DMS53 (cell line): ENCODE measurements around the gene TFR2.

ENCODE experiments used
- DNase-seq: peaks from one replicate; lab custom pipeline; 2025; lab: John Stamatoyannopoulos, UW

Gene TFR2

DNA sequence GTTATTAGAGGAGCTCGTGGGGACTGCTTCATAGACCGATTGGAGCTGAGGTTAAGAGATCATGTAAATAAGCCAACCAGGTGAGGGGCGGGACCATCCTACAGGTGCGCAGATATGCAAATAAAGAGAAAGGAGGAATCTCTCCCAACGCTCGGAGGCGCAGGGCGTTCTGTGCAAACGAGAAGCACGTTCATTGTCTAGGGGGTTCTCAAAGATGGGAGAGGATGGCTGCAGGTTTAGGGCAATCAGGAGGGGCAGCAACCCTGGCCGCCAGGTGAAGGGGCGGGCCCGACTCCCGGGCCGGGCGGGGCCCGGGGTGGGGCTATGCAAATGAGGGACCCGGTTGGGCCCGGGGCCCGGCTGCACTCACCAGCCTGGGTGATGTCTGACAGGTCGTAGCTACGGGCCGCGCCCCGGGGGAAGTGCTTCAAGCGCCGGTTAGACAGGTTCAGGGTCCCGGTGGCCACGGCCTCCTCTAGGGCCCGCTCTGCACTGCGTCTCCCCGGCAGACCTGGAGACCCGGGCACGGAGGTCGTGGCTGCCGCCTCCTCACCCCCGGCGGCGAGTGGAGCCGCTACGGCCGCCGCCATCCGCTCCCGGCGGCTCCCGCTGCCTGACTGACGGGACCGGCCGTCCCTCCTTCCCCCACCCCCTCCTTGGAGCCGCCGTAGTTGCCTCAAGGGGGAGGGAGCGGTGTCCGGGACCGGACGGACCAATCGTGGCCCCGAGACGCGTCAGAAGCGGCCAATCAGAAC, 55.7 kb downstream of the TFR2 start, which contains the start of gene LRCH4:
Gene LRCH4 (minus strand): TSS at position 619 of the 755 bp plus-strand sequence. CDS start 29 bp downstream, at position 590.
- peak; percentile 94 for DNase-seq

DNA sequence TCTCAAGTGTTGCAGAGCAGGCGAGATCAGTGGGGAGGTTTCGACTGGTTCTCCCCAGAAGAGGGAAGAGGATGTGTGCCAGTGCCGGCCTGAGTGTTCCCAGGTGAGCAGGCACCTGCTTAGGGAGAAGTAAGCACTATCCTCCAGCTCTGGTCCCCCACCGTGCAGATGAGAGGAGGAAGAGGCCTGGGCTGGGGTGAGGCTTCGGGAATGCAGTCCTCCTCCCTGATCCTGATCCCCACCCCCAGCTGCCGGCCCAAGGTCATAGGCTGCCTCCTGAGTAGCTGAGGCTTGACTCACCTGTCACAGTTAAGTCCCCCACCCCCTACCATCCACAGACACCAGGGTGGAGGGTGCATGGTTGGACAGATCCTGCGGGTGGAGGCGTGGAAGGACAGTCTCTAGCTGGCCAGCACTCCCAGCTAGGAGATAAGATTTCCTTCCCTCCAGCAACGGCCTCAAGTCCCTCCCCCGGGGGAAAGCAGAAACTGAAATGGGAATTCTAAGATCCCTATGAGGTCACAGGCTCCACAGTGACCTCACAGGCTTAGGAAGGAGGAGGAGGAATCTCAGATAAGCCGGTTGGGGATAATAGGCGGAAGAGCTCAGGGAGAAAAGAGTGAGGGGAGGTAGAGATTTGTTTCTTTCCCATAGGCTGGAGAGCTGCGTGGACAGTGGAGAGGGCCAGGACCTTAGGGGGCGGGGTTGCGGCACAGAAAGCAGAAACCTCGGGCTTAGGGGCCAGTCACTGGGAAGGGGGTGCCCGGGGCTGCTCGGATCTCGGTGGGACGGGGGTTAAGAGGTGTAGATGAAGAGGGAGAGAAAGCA, 56.5 kb downstream of the TFR2 start:
- peak; percentile 84 for DNase-seq

DNA sequence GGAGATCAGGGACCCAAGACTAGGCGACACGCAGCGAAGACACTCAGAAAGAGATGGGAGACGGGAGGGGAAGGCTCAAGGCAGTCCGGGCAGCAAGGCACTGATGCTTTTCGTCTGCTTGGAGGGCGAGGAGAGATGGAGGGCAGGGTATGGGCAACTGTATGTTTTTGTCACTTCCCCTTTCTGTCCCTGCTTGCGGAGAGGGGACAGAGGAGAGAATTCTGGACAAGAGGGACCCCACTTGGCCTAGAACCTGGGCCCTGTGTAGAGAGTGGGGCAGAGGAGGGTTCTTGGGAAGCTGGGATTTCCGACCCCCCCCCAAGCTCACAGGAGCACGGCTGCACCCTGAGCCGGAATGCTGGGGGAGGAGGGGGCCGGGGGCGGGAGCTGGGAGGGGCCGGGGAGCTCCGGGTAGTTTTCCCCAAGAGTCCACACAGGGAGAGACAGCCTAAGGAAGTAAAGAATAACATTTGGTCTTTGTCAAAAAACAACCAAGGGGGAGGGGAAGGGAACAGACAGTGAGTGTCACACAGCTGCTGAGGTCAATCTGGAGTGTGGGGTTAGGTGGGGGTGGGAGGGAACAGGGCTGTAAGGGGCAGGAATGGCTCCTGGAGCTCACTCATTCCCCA, 57.2 kb downstream of the TFR2 start:
- no peak for DNase-seq

DNA sequence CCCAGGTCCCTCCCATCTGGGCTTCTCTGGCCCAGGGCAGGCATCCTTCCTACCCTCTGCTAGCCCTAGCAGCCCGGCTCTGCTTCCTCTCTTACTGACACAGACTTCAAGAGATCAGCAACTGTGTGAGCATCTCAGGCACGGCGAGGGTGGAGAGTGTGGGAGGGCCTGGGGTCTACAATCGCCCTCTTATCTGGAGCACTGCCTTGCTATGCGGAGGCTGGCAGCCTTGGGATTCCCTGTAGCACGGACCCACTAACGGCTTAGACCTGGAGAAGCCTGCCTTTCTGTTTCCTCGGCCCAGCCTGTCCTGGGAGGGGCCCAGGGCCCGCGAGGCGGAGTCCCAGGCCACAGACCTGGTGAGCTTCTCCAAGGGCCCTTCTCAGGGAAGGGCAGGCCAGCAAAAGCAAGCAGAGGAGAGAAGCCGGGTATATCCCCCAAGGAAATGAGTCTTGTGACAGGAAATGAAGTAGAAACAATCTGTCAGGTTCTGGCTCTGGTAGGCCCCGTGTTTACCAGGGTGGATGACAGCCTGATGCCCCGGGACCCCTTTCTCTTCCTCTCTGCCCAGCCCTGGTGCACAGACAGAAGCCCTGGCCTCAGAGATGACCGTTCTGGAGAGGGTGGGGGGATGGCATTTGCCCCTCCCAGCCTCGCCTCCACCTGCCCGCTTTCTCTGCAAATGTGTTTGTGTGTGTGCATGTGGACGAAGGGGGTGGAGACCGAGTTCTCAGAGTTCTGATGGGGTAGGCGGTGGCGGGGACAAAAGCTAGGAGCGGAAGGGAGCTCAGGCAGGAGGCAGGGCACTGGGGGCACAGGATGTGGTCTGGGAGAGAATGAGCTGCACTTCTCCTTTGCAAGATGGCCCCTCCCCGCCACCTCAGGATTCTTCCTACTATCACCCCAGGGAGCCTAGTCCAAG, 58.0 kb downstream of the TFR2 start:
- no peak for DNase-seq

DNA sequence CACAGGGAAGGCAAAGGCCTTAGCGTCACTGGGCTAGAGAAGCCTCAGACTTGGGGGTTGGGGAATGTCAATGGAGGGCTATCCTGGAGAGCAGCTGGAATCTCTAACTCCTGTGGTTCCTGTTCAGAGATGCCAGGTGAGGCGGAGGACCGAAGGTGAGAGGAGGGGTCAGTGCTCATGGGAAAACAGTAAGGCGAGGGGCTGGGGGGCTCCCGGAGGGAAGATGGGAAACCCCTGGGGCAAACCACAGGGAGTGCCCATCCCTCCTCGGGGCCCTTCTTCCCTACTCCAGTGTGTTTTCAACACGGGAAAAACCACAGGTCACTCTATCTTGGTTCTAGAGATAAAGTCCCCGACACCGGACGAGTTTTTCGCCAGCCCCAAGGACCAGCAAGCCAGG, 58.7 kb downstream of the TFR2 start:
- no peak for DNase-seq

DNA sequence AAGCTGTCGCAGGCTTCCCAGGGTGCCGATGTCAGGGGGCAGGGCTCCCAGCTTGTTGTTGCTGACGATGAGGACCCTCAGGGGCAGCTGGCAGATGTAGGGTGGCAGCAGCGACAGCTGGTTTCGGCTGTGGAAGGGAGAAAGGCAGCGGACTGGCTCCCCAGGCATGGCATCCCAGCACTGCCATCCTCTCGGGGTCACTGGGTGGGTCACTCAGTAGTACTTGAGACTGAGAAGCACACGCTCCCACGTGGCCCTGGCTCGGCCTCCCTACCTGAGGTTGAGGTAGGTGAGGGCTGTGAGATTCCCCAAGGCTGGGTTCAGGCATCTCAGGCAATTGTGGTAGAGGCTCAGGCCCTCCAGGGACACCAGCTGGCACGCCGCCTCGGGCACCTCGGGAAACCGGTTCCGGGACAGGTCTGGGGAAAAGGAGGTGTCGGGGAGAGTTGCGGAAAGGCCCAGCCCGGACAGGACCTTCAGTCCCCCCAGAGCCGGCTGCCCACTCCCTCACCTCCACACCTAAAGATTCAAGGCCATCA, 59.2 kb downstream of the TFR2 start:
- no peak for DNase-seq

DNA sequence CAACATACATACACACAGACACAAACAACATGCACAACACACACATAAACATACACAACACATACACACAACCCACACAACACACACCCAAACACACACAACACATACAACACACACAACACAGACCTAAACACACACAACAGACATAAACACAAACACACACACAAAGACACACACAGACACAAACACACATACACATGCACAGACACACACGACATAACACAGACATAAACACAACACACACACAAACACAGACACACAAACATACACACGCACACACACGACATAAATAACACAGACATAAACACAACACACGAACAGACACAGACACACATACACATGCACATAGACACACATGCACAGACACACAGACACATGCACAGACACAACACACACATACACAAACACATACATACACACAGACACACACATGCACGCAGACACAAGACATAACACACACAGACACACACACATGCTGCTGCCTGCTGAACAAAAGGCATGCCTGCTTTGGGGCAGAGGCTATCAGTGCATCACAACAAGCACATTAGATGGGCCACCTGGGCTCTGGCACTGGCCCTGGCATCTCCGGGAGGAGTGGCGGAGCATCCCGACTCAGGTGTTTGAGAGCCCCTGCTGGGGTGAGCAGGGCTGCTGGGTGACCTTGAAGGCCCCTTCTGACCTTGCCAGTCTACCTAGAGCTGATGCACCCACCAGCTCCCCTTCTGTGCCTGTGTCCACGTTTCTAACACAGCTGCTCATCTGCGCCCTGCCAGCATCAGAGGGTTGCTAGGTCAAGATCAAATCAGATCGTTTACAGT, 60.7 kb downstream of the TFR2 start:
- DNase-seq, result no peak

DNA sequence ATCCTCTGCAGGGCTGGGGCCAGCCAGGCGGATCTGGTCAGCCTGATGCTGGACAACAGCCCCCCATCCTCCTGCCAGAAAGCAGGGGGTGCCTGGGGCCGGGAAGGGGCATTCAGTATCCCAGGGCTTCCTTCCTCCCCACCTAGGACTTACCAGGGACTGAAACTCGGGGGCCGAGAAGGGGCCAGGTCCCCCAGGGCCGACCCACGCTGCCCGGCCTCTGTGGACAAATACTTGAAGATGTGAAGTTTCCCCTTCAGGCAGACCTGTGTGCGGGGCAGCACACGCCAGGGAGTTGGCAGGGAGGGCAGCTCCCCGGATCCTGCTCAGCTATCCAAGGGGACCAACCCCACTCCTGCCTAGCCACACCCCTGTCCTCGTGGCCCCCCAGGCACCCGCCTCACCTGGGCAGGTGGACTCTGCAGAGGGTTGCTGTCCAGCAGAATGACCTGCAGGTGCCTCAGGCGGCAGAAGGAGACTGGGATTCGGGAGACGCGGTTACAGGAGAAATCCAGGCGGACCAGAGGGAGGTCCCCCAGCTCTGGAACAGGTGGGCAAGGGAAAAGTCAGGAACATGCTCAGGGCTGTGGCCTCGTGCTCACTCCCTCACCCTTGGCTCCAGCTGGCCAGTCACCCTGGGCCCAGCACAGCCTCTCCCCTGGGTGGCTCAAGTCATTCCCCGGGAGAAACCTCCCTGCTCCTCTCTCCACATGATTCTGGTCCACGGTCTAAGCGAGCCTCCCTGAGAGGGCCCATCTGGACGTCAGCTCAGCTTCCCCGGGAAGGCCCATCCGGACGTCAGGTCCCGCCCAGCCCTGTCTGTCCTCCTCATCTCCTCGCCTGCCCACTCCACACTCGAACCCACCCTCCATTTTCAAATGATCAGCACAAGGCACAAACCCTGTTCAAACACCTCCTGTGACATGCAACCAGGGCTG, 62.8 kb downstream of the TFR2 start:
- DNase-seq, result no peak

DNA sequence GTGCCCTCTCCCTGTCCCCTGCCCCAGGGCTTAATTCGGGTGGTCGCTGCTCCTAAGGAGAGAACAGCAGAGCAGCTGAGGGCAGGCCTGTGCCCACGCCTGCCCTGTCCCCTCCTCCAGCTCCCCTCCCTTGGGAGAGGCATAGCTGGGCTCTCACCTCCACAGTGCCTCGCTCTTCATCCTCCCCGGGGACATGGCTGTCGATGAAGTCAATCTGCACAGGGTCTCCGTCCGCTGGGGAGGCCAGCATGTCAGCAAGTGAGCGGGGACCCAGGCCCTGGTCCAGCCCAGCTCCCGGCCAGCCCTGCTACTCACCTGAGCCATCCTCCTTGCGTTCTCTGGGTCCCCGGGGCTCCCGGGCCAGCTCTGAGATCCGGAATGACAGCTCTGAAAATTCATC, 63.8 kb downstream of the TFR2 start:
- no peak for DNase-seq

DNA sequence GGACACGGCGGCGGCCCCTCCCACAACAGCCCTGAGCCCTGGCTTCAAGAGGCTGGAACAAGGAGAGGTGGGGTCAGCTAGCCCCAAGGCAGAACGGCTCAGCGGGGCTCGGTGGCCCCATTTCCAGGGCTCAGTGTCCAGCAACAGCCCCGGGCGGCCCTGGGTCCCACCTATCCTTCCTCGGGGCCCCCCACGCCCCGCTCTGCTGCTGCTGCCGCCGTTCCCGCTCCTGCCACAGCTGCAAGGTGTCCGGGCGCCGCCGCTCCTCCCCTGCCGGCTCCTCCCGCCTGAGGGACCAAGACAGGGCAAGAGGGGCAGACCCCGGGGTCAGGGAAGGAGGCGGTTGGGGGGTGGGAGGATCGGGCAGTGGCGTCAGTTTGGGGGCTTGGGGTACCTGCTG, 64.2 kb downstream of the TFR2 start:
- DNase-seq, result no peak

DNA sequence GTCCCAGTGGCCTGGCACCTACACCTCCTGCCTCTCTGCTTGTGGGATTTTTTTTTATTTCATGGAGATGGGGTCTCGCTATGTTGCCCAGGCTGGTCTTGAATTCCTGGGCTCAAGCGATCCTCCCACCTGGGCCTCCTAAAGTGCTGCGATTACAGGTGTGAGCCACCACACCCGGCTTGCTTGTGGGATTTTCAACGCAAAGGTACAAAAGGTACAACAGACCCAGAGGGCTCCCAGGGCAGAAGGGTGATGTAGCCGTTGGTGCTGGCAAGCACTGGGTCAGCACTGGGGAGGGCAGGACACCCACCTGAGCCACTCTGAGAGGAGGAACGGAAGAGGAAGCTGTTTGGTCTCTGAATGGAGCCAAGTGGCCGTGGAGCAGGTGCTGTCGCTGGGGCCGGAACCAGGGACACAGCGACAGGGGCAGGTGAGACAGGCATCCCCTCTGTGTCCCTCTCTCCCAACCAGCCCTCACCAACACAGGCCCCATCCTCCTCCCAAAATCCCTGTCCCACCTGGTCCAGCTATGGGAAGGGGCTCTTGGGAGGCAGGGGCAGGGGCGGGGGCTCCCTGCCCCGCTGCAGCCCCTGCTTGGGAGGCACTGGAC, 64.9 kb downstream of the TFR2 start:
- DNase-seq, result no peak

DNA sequence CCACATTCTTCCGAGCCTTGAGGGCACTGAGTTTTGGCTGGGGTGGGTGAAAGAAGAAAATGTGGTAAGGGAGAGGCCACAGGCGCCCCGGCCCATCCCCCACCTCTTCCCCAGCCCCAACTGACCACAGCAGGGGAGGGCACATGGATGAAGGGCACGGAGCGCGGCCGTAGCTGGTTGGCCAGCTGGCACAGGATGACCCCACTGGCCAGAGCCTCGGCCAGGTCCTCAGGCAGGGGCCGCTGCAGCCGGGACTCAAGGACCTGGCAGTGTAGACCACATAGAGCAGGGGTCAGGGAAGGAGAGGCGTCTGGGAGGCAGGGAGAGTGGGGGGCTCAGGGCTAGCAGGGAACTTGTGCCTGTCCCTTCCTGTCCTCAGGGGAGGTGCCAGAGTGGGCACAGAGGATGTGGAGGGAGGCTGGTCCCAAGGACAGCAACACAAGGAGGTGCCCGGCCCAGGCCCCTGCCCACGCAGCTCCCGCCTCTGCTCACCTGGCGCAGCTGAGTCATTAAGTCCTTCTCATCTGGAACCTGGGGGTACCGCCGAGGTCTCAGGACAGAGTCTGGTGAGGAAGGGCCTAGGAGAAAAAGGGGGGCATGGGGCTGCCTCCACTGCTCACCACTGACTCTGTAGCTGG, 65.5 kb downstream of the TFR2 start:
- DNase-seq, result no peak

DNA sequence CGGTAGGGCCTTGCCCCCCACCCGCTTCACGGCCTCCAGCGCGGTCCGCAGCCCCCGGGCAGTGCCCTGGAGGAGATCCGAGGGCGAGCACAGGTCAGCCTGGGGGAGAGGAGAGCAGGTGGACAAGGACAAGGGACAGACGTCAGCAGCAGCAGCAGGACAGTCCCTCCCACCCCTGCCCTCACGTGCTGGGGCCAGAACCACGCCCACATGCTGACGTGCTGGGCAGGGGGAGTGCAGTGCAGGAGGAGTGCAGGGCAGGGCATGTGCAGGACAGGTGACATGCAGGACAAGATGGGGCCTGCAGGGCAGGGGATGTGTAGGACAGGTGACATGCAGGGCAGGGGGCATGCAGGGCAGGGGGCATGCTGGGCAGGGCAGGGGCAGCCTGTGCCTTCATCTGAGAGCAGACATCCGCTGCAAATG, 66.1 kb downstream of the TFR2 start:
- peak; percentile 83 for DNase-seq

DNA sequence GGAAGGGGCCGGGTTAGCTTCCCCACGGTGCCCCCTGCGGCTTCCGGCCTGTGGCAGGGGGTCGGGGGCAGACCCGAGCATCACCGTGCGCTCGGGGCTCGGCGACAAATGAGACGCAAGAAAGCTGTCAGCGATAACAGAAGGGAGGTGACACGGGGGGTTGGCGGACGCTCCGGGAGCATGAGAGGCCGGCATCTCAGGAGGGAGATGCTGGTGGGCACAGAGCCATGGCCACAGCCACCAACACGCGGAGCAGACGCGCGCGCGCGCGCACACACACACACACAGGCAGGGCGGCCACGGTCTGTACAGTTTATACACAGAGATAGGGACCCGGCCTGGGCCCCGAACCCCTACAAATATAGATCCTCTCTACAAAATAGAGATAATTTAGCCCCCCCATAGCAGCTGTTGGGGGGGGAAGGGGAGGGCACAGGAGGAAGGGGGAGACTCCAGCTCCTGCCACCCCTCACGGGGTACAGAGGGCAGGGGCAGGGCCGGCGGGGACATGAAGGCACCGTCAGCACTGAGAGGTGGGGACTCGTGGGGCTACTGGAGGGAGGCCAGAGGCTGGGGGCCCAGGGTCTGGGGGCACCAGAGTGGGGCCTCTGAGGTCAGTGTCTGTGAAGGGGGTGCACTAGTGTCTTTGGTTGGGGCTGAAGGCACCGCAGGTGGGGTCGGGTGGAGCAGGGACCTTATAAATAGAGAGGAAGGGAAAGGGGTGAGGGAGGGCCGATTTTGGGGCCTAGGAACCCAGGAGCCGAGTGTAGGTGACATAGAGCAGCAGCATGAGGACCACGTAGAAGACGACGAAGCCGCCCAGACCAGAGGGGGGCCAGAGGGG, 66.8 kb downstream of the TFR2 start:
- DNase-seq, result no peak

DNA sequence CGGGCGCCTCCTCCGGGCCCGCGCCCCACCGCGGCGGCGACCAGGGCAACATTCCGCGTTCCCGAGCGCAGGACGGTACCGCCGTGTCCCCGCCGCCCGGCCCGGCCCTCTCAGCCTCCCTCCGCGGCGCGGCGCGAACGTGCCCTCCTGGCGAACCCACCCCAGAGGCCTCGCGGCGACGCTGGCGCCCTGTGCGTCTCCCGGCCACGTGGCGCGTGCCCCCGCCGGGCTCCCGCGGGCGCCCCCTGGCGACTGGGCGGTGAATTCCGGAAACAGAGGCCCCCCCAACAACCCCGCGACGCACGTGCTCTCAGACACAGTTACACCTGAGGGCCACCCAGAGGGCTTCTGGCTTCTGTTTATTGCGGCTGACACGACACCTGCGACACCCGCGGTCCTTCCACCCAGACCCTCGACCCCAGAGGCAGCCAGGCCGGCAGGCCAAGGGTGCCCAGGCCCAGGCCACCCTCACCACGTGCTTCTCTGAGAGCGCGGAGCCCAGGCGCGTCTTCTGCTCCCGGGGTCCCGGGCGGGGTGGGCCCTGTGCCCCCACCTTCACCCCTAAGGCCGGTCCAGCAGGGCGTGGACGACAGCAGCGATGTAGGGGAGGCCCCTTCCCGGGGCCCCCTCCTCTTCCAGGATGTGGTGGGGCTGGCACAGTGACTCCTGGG, 67.5 kb downstream of the TFR2 start, which contains the start of gene SAP25:
Gene SAP25 (minus strand): TSS at position 210 of the 671 bp plus-strand sequence. CDS start 158 bp downstream, at position 52.
- no peak for DNase-seq

DNA sequence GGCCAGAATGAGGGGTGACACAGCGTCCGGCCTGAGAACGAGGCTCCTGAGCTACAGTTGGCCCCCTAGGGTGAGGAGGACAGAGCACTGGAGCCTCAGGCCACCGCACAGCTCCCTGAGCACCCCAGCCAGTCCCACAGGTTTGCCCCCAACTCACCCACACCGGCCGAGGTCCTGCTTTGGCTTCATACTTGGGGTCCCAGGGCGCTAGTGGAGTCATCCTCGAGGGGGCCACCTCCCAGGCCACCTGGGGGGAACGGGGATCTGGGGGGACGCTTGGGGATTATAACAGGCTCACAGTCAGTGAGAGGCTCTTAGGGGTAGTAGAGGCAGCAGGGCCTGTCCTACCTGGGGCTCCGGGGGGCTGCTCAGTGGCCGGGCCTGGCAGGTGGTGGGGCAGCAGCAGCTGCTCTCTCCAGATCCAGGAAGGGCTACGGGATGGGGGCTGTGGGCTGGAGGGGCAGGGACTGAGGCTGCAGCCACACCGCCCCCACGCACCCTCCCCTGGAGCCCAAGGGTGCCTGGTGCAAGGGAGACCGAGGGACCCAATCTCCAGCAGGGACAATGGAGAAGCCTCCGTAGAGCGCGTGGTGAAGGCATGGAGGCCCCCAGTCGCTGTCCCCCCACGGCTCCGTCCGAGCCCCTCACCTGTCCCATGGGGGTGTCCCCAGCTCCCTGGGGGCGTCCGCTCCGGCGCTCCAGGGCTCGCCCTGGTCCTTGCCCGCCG, 68.2 kb downstream of the TFR2 start:
- no peak for DNase-seq
